ENCODE data around the gene EID2. TPM values are rescaled to one million over a fixed set of nuclear protein-coding genes. Genes with fewer than 3 reads are reported as not detected.

EID2 gene
- total RNA-seq, 4 donors from 2014 or later: 3.8 to 15.5 (median 8.6) TPM

GRCh38 chr19:39492788-39493187 lies 47.2 kb downstream of the EID2 start:
- DNase-seq: no peak
- intact Hi-C loops (cut with DNase I; ENCODE audit: low total_unique reads): no loop called here
- Histone ChIP-seq H3K4me1 (peaks cover 0 to 2% of the 10 kb centered on the region in 2 donors), H3K27me3 (peaks cover 6 to 11% of the 10 kb centered on the region in 2 donors), H3K9me3 (no peaks in the 10 kb centered on the region), H3K4me3 (no peak overlapping the region), H3K27ac (no peak overlapping the region), H3K36me3 (no peaks in the 10 kb centered on the region)
- no peak for TF ChIP-seq CTCF (IDR thresholded peaks at IDR 0.05)
- no peak for TF ChIP-seq POLR2A (IDR thresholded peaks at IDR 0.05)

- H3K27ac ChIP-seq: no peak overlapping the region
- H3K4me3 ChIP-seq: no peak overlapping the region
- H3K9me3 ChIP-seq: no peaks in the 10 kb centered on the region
- no peaks in the 10 kb centered on the region for H3K36me3 ChIP-seq
- no peak for DNase-seq
- H3K27me3 ChIP-seq: peaks cover under 1 to 7% of the 10 kb centered on the region in 2 donors
- intact Hi-C loops (cut with DNase I; ENCODE audit: low total_unique reads): no loop called here
- no peaks in the 10 kb centered on the region for H3K4me1 ChIP-seq
- TF ChIP-seq POLR2A (IDR thresholded peaks at IDR 0.05): no peak
- TF ChIP-seq CTCF (IDR thresholded peaks at IDR 0.05): no peak
Measured at GRCh38 chr19:39492225-39492624, 47.7 kb downstream of the EID2 start.

- H3K27ac ChIP-seq: no peak overlapping the region
- H3K4me3 ChIP-seq: no peak overlapping the region
- TF ChIP-seq POLR2A (IDR thresholded peaks at IDR 0.05) (no peak), CTCF (IDR thresholded peaks at IDR 0.05) (no peak)
- intact Hi-C loops (cut with DNase I; ENCODE audit: low total_unique reads): no loop called here
- H3K9me3 ChIP-seq: no peaks in the 10 kb centered on the region
- no peak for DNase-seq
- no peaks in the 10 kb centered on the region for H3K27me3 ChIP-seq
- no peaks in the 10 kb centered on the region for H3K36me3 ChIP-seq
- H3K4me1 ChIP-seq: no peaks in the 10 kb centered on the region
Measured at GRCh38 chr19:39489756-39490155, 50.2 kb downstream of the EID2 start.

Small RNAs within 50 kb of the gene (small RNA-seq; reads per million reads assigned to genes)
- gene RPS29P24: not detected

Other genes starting within 250 kb of the EID2 start
- not detected for gene IFNL1, start 243.8 kb downstream of the EID2 start, total RNA-seq
- gene LRFN1, start 219.3 kb downstream of the EID2 start, total RNA-seq: 1 to 10 TPM in 2 of 4 donors, not detected in 2; 1.4 to 4.7 TPM
- 10 to 100 TPM; 10.4 to 43.0 (median 18.9) TPM for gene GMFG, start 204.1 kb downstream of the EID2 start, total RNA-seq
- 100 to 1,000 TPM in 1 of 4 donors, 10 to 100 TPM in 3; 11.3 to 128 (median 58.6) TPM for gene SAMD4B, start 197.7 kb downstream of the EID2 start, total RNA-seq
- 10 to 100 TPM; 21.8 to 65.6 (median 33.7) TPM for gene PAF1, start 149.1 kb downstream of the EID2 start, total RNA-seq
- gene MED29, start 148.8 kb downstream of the EID2 start, total RNA-seq: 100 to 1,000 TPM in 1 of 4 donors, 10 to 100 TPM in 3; 15.6 to 282 (median 40.8) TPM
- gene ZFP36, start 133.3 kb downstream of the EID2 start, total RNA-seq: 100 to 1,000 TPM in 2 of 4 donors, 10 to 100 TPM in 1, 1 to 10 TPM in 1; 5.0 to 276 (median 145) TPM
- 100 to 1,000 TPM in 1 of 4 donors, 10 to 100 TPM in 1, 1 to 10 TPM in 2; 5.1 to 120 (median 21.6) TPM for gene PLEKHG2, start 127.5 kb downstream of the EID2 start, total RNA-seq
- gene RPS16, start 104.2 kb downstream of the EID2 start, total RNA-seq: 1,000 to 10,000 TPM in 3 of 4 donors, 10 to 100 TPM in 1; 50.5 to 6,434 (median 2,757) TPM
- gene SUPT5H, start 94.6 kb downstream of the EID2 start, total RNA-seq: 100 to 1,000 TPM in 1 of 4 donors, 10 to 100 TPM in 3; 11.8 to 119 (median 40.0) TPM
- 10 to 100 TPM; 21.0 to 48.6 (median 28.5) TPM for gene TIMM50, start 59.3 kb downstream of the EID2 start, total RNA-seq
- gene DLL3, start 41.2 kb downstream of the EID2 start, total RNA-seq: under 1 TPM in 1 of 4 donors, not detected in 3; 0.41 TPM
- under 1 TPM in 1 of 4 donors, not detected in 3; 0.41 TPM for gene SELENOV, start 25.0 kb downstream of the EID2 start, total RNA-seq
- 1 to 10 TPM in 3 of 4 donors, under 1 TPM in 1; 0.29 to 6.6 (median 5.1) TPM for gene EID2B, start 7.3 kb downstream of the EID2 start, total RNA-seq
- not detected for gene LGALS13, start 62.4 kb upstream of the EID2 start, total RNA-seq
- gene LGALS16, start 115.8 kb upstream of the EID2 start, total RNA-seq: not detected
- not detected for gene LGALS14, start 164.3 kb upstream of the EID2 start, total RNA-seq
- gene CLC, start 197.9 kb upstream of the EID2 start, total RNA-seq: not detected
- gene LEUTX, start 238.7 kb upstream of the EID2 start, total RNA-seq: not detected